Stimulated activated effector memory CD8-positive, alpha-beta T cell treated with anti-CD3 and anti-CD28 coated beads, Interleukin-12 subunit alpha, Interleukin-12 subunit beta, amount 100 ng/mL, for 72 hours (primary cell): ENCODE results near the gene IQCC.

ENCODE experiments used
- ATAC-seq: fragments of 150-1000 bp; cut with Tn5 transposase; 2 replicates; pipeline ENCODE4 v1.10.0; 2021
- DNase-seq, 2 donors: peaks; one replicate each; pipeline ENCODE4 v3.0.0; 2021 to 2022; ENCODE audit warnings: low spot score in 2 of 2
- H3K27ac Mint-ChIP-seq: one replicate; pipeline ENCODE4 v1.8.0; 2022; ENCODE audit warnings: mild to moderate bottlenecking, mixed read lengths
- H3K36me3 Mint-ChIP-seq: one replicate; pipeline ENCODE4 v1.8.0; 2022; ENCODE audit warnings: mild to moderate bottlenecking, mixed read lengths
- H3K4me1 Mint-ChIP-seq: one replicate; pipeline ENCODE4 v1.8.0; 2022; ENCODE audit warnings: mixed read lengths
- H3K4me3 Mint-ChIP-seq: one replicate; pipeline ENCODE4 v1.8.0; 2022; ENCODE audit warnings: mild to moderate bottlenecking, mixed read lengths
- H3K9me3 Mint-ChIP-seq: one replicate; pipeline ENCODE4 v1.8.0; 2022; ENCODE audit warnings: mixed read lengths

Gene IQCC

DNA sequence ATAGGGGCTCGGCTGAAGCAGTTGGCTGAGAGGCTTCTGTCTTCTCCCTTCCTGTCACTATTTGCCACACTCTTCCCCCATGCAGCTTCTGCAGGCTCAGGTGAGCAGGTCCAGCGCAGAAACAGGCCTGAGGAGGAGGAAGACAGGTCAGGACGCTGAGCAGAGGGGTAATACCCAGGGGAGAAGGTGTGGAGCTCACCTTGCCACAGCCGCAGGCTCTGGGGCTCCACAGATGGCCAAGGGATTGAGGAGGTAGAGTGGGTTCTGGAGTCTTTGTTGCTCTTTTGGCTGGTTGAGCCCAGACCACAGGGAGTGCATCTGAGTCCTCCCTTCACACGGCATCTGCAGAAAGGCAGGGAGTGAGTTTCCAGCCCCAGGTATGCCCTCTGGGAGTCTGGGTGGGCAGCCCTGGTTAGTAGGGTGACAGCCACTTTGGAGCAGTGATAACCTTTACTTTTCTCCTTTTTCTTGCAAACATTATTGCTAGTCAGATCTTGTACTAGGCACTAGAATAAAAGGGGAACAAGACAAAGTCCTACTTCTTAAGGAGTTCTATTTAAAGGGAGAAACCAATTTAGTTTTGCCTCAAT lies 26.5 kb downstream of the IQCC start:
- DNase-seq (no peak), ATAC-seq (no peak)
- peaks cover 57% of the 10 kb centered on the region for H3K36me3 Mint-ChIP-seq
- no peak overlapping the region for H3K4me3 Mint-ChIP-seq
- peaks cover 7% of the 10 kb centered on the region for H3K4me1 Mint-ChIP-seq
- no peaks in the 10 kb centered on the region for H3K9me3 Mint-ChIP-seq
- H3K27ac Mint-ChIP-seq, result peak overlapping the region; percentile 26

DNA sequence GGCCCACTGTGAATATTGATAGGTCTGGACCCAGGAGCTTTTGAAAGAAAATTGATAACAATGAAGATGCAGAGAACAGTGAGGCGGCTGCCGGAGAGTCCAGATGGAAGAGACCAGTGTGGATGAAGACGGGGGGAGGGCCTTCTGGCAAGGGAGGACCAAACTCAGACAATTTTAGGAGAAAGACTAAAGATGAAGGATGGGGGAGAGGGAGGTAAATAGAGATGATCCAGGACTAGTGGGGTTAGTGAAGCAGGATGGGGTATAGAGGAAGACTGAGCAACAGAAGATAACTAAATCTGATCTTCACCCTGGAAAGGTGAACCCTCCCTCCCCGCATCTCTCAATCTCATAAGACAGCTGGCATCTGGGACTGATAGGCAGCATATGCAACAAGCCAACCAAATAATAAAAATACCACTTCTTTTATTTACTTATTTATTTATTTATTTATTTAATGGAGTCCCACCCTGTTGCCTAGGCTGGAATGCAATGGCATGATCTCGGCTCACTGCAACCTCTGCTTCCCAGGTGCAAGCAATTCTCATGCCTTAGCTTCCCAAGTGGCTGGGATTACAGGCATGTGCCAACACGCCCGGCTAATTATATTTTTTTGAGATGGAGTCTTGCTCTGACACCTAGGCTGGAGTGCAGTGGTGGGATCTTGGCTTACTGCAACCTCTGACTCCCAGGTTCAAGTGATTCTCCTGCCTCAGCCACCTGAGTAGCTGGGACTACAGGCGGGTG lies 27.3 kb downstream of the IQCC start:
- H3K4me3 Mint-ChIP-seq, result no peak overlapping the region
- ATAC-seq, result no peak
- no peaks in the 10 kb centered on the region for H3K9me3 Mint-ChIP-seq
- peak overlapping the region; percentile 26 for H3K27ac Mint-ChIP-seq
- no peak for DNase-seq
- H3K4me1 Mint-ChIP-seq, result peaks cover 3% of the 10 kb centered on the region
- peaks cover 50% of the 10 kb centered on the region for H3K36me3 Mint-ChIP-seq

DNA sequence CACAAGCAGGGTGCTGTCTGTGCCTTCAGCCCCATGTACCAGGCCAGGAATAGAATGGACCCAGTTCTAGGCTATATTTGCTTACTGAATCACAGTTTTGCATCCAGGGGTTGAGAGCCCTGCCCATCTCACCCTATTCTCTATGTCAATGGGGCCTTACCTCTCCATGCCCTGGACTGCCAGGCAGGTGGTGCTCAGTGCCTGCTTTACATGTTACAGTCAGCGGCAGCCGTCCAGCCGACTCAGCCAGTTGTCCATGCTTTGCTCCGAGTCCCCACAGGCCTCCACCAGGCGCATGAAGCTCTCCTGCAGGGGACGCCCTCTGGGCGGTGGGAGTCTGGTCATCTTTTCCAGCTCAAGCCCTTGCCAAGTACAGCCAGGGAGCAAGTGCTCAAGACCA lies 29.3 kb downstream of the IQCC start:
- Mint-ChIP-seq H3K36me3 (peaks cover 29% of the 10 kb centered on the region), H3K4me1 (no peaks in the 10 kb centered on the region), H3K4me3 (no peak overlapping the region), H3K9me3 (no peaks in the 10 kb centered on the region), H3K27ac (no peak overlapping the region)
- no peak for DNase-seq
- no peak for ATAC-seq

DNA sequence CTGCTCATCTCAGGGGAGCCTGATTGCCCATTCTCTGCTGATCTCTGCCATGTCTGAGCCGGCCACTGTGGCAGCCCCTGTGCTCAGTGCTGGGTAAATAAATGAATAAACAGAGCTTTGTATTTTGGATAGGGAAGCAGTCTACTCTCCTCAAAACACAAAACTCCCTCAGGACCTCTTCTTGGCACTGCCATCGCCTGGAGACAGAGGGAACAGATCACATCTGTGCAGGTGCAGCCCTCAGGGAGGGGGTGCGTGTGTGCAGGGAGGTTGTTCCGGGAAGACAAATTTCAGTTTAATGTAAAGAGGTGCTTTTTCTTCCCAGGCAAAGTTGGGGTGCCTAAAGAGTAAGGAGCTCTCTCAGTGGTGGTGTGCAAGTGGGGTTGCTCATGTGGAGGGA lies 33.9 kb downstream of the IQCC start:
- H3K4me1 Mint-ChIP-seq, result peaks cover 15% of the 10 kb centered on the region
- H3K4me3 Mint-ChIP-seq, result peak overlapping the region; percentile 83
- no peaks in the 10 kb centered on the region for H3K9me3 Mint-ChIP-seq
- no peak overlapping the region for H3K27ac Mint-ChIP-seq
- H3K36me3 Mint-ChIP-seq, result no peaks in the 10 kb centered on the region
- no peak for ATAC-seq
- no peak for DNase-seq

DNA sequence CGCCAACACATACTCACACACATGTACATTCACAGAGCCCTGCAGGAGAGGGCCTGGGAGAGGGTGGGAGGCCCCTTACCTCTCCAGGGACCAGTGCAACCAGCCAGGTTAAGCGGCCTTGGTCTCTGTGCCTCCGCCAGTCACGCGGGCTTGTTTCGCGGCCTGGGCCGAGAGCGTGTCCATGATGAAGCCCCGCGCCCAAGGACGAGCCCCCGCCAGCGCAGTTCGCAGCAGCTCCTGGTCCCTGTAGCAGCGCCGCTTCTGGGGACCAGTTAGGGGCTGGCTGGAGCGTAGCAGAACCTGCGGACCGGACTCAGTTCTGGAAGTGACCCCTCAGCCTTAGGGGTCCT lies 34.3 kb downstream of the IQCC start:
- H3K36me3 Mint-ChIP-seq, result no peaks in the 10 kb centered on the region
- no peak for DNase-seq
- no peak overlapping the region for H3K27ac Mint-ChIP-seq
- H3K4me3 Mint-ChIP-seq, result peak overlapping the region; percentile 83
- H3K4me1 Mint-ChIP-seq, result peaks cover 15% of the 10 kb centered on the region
- no peak for ATAC-seq
- no peaks in the 10 kb centered on the region for H3K9me3 Mint-ChIP-seq

DNA sequence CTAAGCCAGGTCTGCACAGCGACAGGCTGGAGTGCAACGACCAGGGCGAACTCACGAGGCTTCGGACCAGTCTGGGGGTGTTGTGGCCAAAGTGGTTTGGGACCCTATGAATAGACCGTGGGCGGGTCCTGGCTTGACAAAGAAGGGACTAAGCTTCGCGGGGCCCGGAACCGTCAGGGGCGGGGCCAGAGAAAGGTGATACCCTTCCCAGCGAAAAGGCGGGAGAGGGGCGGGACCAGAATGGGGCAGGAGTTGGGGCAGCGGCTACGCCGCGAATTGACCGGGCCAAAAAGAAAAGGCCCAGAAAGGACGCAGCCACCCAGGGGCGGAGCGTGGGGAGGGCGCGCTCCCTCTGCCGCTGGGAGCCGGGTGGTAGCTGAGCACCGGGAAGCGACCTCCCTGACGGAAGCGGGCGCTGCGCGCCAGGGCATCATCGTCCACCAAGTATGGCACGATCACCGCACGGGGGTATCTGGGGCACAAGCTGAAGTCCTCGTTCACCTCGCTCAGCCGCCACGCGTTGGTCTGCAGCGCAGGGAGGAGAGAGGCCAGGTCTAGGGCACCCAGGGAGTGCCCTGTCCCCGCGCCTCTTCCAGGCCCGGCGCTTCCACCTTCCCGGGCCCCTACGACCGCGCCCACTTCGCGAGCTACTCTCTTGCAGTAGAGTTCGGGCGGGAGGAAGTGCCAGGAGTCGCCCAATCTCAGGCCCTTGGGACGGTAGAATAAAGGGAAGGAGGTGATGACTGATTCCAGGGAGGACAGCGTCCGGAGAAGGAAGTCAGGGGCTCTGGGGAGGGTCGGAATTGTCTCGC lies 34.9 kb downstream of the IQCC start:
- no peaks in the 10 kb centered on the region for H3K36me3 Mint-ChIP-seq
- H3K4me3 Mint-ChIP-seq, result peak overlapping the region; percentile 83
- H3K4me1 Mint-ChIP-seq, result peaks cover 15% of the 10 kb centered on the region
- peak overlapping the region; percentile 23 for H3K27ac Mint-ChIP-seq
- DNase-seq (peak in 1 of 2 donors; percentile 73), ATAC-seq (peak; percentile 75)
- H3K9me3 Mint-ChIP-seq, result no peaks in the 10 kb centered on the region

DNA sequence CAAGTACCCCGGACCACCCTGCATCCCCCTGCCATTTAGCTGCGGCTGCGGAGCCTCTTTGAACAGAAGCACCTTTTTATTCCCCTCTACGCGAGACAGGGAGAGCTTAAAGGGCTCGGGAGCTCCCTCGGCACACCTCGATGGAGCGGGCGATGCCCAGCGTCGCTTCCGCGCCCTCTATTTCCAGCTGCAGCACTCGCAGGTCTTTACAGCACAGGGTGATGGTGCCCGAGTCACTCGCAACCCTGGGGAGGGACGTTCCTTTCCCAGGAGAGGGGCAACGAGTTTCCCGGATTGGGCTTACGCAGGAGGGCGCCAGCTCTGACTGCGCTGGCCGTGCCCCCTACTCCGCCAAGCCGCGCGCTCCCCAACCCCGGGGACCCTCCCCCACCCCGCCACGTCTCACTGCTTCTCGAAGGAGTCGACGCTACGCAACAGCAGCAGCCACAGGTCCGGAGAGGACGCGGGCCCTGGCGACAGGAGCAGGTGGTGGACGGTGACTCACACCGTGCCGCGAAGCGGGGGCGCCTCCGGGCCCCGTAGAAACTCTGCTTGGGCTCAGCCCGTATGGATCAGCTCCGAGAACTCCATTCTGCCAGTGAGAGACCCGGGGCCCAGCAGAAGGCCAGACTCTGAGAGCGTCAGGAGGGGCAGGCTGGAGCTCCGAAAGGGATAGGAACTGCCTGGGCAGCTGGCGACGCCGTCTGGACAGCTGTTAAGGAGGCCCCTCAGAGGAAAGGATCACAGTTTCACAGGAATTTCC lies 35.7 kb downstream of the IQCC start:
- H3K4me1 Mint-ChIP-seq, result peaks cover 15% of the 10 kb centered on the region
- DNase-seq, result peak in 1 of 2 donors; percentile 65
- H3K27ac Mint-ChIP-seq, result peak overlapping the region; percentile 23

DNA sequence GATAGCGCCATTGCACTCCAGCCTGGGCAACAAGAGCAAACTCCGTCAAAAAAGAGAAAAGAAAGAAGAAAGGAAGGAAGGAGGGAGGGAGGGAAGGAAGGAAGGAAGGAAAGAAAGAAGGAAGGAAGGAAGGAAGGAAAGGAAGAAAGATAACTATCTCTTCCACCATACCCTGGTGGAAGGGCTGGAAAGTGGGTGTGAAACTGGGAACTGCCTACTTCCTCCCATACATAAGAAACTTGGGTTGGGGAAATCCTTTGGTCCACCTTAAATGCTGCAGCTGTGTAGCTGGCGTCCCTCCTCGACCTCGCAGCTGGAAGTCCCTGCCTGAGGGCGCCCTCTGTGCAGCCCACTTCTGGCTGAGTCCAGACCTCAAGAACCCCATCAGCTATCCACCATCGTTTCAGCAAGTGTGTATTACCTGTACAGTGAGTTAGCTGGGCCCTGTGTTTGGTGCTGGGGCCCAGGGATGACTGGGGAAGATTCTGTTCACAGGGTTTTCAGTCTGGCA lies 36.9 kb downstream of the IQCC start:
- ATAC-seq (no peak), DNase-seq (no peak)
- Mint-ChIP-seq H3K27ac (peak overlapping the region; percentile 21), H3K36me3 (no peaks in the 10 kb centered on the region), H3K4me1 (peaks cover 20% of the 10 kb centered on the region), H3K9me3 (no peaks in the 10 kb centered on the region), H3K4me3 (no peak overlapping the region)

More for the DNA sequence above, 35.7 kb downstream of the IQCC start:
- peak; percentile 73 for ATAC-seq
- Mint-ChIP-seq H3K36me3 (no peaks in the 10 kb centered on the region), H3K4me3 (peak overlapping the region; percentile 83), H3K9me3 (no peaks in the 10 kb centered on the region)

DNA sequence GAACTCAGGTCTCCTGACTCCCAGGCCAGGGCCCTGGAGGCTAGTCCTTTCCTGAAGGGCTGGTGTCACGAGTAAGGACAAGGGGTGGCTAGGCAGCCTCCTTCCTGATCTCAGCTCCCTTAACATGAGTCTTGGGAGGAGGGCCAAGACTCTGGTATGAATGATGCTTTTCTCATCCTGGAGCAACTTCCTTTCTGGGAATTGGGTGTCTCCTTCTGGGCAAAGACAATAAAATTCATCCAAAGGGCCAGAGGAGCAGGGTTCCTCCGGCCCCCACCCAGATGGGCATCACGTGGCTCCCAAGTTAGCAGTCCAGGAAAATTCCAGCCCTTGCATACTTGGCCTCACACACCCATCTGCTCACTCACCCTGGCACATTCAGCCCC lies 41.4 kb downstream of the IQCC start, which contains the start of gene FAM167B:
TSS of gene FAM167B (plus strand) at position 335 of the 386 bp plus-strand sequence. CDS start 200 bp downstream, outside the sequence.
- no peaks in the 10 kb centered on the region for H3K9me3 Mint-ChIP-seq
- H3K4me1 Mint-ChIP-seq, result peaks cover 57% of the 10 kb centered on the region
- peaks cover 23% of the 10 kb centered on the region for H3K36me3 Mint-ChIP-seq
- H3K4me3 Mint-ChIP-seq, result peak within 1 kb of the TSS; percentile 95
- DNase-seq (no peak), ATAC-seq (no peak)
- H3K27ac Mint-ChIP-seq, result peak within 1 kb of the TSS; percentile 96

DNA sequence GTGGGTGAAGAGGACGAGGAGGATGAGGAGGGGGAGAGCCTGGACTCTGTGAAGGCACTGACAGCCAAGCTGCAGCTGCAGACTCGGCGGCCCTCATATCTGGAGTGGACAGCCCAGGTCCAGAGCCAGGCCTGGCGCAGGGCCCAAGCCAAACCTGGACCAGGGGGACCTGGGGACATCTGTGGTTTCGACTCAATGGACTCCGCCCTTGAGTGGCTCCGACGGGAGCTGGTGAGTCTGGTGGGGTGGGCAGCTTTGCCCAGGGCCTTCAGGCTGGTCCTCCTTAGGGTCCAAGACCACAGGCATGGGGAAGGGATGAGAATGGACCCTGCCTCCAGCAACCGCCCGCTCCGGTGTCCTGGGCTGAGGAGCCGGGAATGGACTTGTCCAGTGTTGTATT lies 42.0 kb downstream of the IQCC start:
- H3K27ac Mint-ChIP-seq, result peak overlapping the region; percentile 96
- H3K4me3 Mint-ChIP-seq, result peak overlapping the region; percentile 95
- peaks cover 57% of the 10 kb centered on the region for H3K4me1 Mint-ChIP-seq
- no peaks in the 10 kb centered on the region for H3K9me3 Mint-ChIP-seq
- peaks cover 28% of the 10 kb centered on the region for H3K36me3 Mint-ChIP-seq
- ATAC-seq, result no peak
- DNase-seq, result no peak

DNA sequence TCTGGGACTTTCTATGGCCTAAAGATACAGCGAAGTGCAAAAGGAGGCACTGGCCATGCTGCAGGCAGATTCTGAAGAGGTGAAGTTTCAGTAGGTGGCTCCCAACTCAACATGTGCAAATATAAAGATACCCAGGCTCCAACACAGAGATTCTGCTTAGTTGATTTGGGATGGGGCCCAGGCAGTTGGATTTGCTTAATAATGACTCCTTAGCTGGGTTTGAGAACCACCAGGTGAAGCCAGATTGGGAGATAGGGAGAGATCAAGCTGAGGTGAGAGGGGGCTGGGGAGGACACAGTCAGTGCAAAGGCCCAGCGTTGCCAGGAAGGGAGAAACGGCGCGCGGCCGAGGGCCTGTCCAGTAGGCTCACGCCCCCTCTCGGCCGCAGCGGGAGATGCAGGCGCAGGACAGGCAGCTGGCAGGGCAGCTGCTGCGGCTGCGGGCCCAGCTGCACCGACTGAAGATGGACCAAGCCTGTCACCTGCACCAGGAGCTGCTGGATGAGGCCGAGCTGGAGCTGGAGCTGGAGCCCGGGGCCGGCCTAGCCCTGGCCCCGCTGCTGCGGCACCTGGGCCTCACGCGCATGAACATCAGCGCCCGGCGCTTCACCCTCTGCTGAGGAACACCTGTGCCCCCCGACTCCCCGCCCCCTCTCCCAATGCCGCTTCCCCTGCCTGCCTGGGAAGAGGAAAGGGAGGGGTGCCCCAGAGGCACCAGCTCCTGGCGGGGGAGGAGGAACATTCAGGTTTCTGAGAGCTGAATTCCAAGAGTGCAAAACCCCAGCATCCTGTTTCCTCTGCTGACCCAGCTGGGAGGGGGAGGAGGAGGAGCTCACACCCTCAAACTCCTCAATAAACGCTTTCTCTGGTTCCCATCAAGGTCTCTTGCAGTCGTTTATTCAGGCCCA lies 42.8 kb downstream of the IQCC start:
- Mint-ChIP-seq H3K27ac (peak overlapping the region; percentile 96), H3K9me3 (no peaks in the 10 kb centered on the region), H3K36me3 (peaks cover 36% of the 10 kb centered on the region), H3K4me1 (peaks cover 60% of the 10 kb centered on the region), H3K4me3 (peak overlapping the region; percentile 95)
- ATAC-seq, result peak; percentile 60
- DNase-seq, result peak; percentile 85 to 92

DNA sequence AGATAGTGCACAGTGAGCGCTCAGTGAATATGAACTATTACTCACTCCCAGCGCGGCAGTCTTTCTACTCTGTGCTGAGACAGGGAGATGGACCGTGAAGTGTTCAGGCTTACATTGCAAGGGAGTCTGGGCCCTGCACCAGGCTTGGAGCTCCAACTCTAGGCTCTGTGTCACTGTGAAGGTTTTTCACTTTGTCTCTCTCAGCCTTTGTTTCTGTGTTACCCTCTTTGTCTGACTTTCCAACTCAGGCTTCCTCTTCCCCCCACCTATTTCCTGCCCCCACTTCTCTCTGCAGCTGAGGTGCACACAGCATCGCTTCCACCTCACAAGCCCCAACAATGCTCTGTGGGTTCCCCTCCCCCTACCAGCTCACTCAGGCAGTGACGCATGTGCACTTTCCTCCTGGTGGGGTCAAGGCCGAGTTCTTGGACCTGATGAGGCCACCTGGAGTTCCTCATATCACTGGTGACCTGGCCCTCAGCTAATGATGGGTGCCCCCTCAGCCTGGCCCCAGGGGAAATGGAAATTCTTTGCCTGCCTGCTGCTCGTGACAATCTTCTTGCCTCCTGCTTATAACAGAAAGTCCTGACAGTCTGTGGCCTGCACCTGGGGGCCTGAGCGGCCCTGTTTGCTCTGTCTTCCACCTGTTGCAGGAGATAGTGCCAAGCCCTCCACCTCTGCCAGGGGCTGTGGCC lies 44.5 kb downstream of the IQCC start:
- Mint-ChIP-seq H3K27ac (peak overlapping the region; percentile 94), H3K4me1 (peaks cover 68% of the 10 kb centered on the region), H3K9me3 (no peaks in the 10 kb centered on the region), H3K36me3 (peaks cover 44% of the 10 kb centered on the region), H3K4me3 (peak overlapping the region; percentile 95)
- DNase-seq (peak; percentile 53 to 87), ATAC-seq (peak; percentile 76)

DNA sequence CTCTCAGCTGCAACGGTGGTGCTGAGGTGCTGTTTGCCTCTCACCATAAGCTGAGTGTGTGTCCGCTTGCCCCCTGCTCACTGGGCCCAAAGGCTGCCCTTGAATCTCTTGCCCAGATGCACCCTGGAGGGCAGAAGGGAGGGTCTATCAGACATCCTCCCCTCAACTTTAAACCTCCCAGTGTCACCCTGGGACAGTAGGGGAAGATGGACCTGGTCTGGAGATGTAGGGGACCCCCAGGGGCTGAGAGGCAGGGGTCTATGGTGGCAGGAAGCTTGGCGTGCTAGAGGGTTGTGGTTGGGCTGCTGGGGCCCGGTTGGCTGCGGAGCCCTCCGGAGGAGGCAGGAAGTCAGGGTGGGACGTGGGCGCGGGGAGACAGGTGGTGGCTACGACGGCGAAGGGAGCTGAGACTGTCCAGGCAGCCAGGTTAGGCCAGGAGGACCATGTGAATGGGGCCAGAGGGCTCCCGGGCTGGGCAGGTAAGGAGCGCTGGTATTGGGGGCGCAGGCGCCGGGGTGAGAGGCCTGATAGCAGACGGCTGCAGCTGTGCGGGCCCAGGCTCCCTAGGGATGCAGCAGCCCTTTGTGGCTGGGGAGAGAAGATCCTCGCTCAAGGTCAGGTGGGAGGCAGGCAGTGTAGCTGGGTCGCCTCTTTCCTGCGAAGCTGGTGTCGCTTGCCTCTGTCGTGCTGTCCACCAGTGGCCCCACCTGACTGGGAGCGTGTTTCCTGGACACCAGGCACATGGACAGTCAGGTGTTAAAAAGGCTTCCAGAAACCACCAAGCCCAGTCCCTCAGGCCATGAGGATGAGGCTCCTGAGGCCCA lies 45.6 kb downstream of the IQCC start, which contains the start of gene LCK:
TSS of gene LCK (plus strand) at position 373 of the 824 bp plus-strand sequence. CDS start 23,065 bp downstream, outside the sequence.
- no peaks in the 10 kb centered on the region for H3K9me3 Mint-ChIP-seq
- peak; percentile 63 for ATAC-seq
- H3K36me3 Mint-ChIP-seq, result peaks cover 44% of the 10 kb centered on the region
- H3K4me1 Mint-ChIP-seq, result peaks cover 74% of the 10 kb centered on the region
- H3K4me3 Mint-ChIP-seq, result peak within 1 kb of the TSS; percentile 95
- peak in 1 of 2 donors; percentile 88 for DNase-seq
- peak within 1 kb of the TSS; percentile 94 for H3K27ac Mint-ChIP-seq
